ENCODE measurements around the gene BSDC1.
"Not testable (repeated sequence)": the region's sequence is repeated elsewhere in the genome, so short reads cannot be mapped to it uniquely, and the experiment has no call there.

The BSDC1 gene

GRCh38 chr1:32358435-32358834, 35.8 kb downstream of the BSDC1 start:
- DNase-seq (ENCODE audit: low spot score), result no peak

- DNase-seq (ENCODE audit: low spot score), result no peak
Measured at GRCh38 chr1:32357614-32358013, 36.6 kb downstream of the BSDC1 start.

DNA sequence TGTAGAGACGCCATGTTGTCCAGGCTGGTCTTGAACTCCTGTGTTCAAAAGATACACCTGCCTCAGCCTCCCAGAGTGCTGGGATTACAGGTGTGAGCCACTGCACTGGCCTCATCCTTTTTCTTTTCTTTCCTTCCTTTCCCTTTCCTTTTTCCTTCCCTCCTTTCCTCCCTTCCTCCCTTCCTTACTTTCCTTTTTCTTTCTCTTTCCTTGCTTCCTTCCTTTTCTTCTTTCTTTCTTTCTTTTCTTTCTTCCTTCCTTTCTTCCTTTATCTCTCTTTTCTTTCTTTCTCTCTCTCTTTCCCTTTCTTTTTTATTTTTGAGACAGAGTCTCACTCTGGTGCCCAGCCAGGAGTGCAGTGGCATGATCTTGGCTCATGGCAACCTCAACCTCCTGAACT, 37.8 kb downstream of the BSDC1 start:
- no peak for DNase-seq (ENCODE audit: low spot score)

- not testable (repeated sequence) for DNase-seq (ENCODE audit: low spot score)
Measured at GRCh38 chr1:32355778-32356177, 38.5 kb downstream of the BSDC1 start.

GRCh38 chr1:32353886-32354570, 40.2 kb downstream of the BSDC1 start:
- DNase-seq (ENCODE audit: low spot score), result no peak

DNA sequence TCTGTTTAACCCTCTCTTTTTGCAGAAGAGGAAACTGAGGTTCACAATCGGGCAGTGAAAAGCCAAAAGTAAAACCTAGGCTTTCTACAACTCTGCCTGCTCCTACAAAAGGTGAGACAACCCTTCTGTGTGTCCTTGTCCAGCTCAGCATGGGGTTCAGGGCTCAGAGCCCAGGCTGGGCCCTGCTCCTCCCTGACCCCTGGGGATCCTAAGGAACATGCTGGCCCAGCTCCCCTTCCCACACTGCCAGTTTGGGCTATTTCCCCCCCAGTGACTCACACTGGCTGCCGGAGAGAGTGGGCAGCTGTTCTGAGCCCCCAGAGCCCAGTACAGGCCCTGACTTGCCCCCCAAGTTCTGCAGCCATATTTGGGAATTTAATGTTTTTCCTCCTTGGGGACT, 40.8 kb downstream of the BSDC1 start:
- no peak for DNase-seq (ENCODE audit: low spot score)

GRCh38 chr1:32352831-32353383, 41.3 kb downstream of the BSDC1 start:
- no peak for DNase-seq (ENCODE audit: low spot score)

GRCh38 chr1:32352239-32352745, 41.9 kb downstream of the BSDC1 start:
- DNase-seq (ENCODE audit: low spot score), result no peak

DNA sequence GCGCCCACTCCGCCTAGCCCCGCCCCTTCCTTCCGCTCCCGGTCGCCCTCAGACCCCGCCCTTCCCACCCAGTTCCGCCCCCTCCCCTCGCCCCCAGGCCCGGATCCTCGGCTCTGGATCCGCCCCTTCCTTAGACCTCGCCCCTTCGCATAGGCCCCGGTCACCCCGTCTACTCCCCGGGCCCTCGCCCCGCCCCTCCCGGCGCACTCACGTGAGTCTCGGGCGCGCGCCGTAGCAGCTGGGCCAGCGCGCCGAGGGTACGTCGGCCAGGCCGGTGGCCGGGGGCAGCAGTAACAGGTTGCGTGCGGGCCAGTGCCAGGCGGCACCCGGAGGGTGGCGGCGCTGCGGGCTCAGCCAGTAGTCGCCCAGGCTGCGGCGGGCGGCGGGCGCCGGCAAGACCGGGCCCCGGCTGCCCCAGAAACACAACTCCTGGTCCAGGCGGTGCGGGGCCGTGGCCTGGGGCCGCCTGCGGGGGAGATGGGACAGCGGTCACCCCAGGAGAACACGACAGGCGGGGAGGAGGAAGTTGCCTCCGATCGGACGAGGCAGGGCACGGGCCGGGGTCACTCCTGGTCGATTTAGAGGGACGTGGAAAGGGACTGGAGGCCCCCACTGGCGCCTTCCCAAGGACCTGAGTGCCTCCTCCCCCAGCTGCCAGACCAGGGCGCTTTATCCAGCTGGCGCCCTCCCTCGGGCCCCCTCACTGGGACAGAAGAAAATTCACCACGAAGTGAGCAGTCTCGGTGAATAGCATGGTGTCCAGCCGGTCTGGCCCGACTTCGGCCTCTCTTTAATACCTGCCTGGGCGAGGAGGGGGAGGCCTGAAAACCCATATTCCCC, 42.6 kb downstream of the BSDC1 start:
- DNase-seq (ENCODE audit: low spot score), result peak; percentile 94

DNA sequence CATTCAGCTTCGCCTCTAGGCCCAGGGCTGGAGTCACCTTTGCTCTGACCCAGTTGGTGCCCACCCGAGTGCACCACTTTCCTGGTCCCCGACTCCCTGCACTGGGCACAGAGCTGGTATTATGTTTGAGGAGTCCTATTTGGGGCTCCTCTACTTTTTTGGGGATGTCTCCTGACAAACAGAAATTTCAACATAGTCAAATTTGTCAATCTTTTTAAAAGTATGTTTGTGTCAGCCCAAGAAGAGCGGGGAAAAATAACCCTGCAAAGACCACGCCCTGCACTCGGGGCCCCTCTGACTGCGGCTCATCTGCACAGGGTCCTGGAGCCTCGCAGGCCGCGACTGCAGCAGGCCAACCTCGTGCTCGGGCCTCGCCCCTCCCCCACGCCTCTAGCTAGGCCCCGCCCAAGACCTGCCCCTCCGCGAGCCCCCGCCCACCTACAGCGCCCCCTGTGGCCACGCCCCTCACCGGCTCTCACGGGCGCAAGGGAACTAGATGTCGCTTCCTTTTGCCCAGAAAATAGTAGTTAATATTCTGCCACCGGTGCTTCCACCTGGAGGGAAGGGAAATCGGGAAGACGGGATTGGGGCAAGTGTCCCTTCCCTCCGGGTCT, 43.3 kb downstream of the BSDC1 start:
- peak; percentile 67 for DNase-seq (ENCODE audit: low spot score)

- DNase-seq (ENCODE audit: low spot score), result no peak
Measured at GRCh38 chr1:32349211-32349708, 45.0 kb downstream of the BSDC1 start.

DNA sequence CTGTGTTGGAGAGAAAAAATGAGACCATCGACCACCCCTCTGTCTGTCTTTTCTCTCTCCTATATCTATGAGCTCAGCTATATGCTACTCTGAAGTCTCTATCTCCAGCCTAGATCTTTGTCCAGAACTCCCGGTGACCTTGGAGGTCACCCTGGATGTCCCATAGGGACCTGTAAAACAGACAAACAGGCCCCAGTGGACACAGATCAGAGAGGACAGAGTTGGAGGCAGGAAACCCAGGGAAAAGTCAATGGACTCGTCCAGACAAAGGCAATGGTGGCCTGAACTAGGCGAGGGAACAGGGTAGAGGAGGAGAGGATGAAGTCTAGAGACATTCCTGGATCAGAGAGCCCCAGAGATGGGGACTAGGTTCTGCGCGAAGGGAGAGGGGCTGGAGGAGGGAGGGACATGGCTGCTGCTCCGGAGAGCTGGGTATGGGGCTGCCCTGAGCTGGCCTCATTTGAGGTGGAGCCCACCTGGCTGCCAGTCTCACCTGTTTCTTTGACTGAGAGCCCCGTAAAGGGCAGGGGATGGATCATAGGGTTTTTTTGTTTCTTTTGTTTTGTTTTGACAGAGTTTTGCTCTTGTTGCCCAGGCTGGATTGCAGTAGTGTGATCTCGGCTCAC, 47.6 kb downstream of the BSDC1 start:
- DNase-seq (ENCODE audit: low spot score), result no peak

- DNase-seq (ENCODE audit: low spot score), result no peak
Measured at GRCh38 chr1:32345289-32345827, 48.9 kb downstream of the BSDC1 start.

GRCh38 chr1:32342704-32343103, 51.5 kb downstream of the BSDC1 start:
- no peak for DNase-seq (ENCODE audit: low spot score)

DNA sequence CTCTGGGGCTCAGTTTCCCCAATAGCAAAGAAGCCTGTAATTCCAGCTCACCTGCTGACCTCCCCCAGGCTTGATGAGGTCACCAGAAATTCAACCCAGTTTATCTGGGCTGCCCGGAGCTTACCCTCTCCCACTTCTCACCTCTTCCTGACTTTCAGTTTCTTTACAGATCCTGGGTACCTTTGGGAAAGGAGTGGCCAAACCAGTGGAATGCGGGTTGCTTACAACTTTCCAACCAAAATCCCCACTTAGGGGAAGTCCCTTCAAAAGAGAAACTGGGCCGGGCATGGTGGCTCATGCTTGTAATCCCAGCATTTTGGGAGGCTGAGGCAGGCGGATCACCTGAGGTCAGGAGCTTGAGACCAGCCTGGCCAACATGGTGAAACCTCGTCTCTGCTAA, 52.3 kb downstream of the BSDC1 start:
- DNase-seq (ENCODE audit: low spot score), result no peak

DNA sequence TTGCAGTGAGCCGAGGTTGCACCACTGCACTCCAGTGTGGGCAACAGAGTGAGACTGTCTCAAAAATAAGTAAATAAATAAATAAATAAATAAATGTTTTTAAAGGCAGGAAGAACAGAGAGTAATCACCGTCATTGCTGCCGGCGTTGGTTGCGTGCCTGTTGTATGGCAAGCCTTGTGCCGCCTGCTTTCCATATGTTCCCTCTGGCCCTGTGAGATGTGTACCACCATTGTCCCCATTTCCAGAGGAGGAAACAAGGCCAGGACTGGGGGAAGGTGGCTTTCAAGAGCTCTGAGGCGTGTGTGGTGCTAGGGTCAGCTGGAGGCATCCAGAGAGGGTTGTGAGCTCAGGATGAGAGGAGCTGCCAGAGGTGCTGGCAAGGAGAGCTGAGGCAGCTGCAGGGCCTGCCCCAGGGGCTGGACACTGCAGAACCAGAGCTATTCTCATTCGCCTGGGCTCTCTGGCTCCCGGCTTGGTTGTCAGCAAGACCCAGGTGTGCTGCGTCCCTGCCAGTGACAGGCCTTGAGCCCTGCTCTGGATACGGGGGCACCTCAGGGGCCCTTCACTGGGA, 53.0 kb downstream of the BSDC1 start:
- peak; percentile 52 for DNase-seq (ENCODE audit: low spot score)

GRCh38 chr1:32339363-32339978, 54.8 kb downstream of the BSDC1 start:
- peak; percentile 46 for DNase-seq (ENCODE audit: low spot score)

- no peak for DNase-seq (ENCODE audit: low spot score)
Measured at GRCh38 chr1:32338637-32339145, 55.5 kb downstream of the BSDC1 start.

- peak; percentile 97 for DNase-seq (ENCODE audit: low spot score)
Measured at GRCh38 chr1:32337855-32338636, 56.2 kb downstream of the BSDC1 start.
